K562 (cell line): ENCODE data around the gene ITPR3. TPM values are rescaled to one million over a fixed set of nuclear protein-coding genes. Genes with fewer than 3 reads are reported as not detected.

Source experiments
- RHOXF2B ChIP-seq: fragments of 250-450 bp; sonication (Bioruptor Pico); conservative IDR thresholded peaks from 2 replicates; pipeline ENCODE4 v1.5.1; 2021
- polyA plus RNA-seq, 8 experiments: library from polyadenylated mRNA; depleted of rRNA in 4 of 8; stranded (reverse) in 5 of 8; unstranded in 3 of 8; fragments of >200 nt; fragmentation: Nextera tagmentation in 2 of 8; fragmentation: Illumina TruSeq in 1 of 8; extraction: Ambion mirVana in 2 of 8; extraction: Trizol in 1 of 8; gene quantifications; 2 replicates each; pipeline versions ENCODE4 v1.2.1 to v1.2.3, GENCODE V29; 2011 to 2014; ENCODE audit warnings: inconsistent platforms in 1 of 8, missing spikeins in 1 of 8
- total RNA-seq, 7 experiments: library from RNA; depleted of rRNA in 6 of 7; stranded (reverse); fragments of >200 nt in 6 of 7; fragmentation: Illumina TruSeq in 2 of 7; extraction: Trizol in 2 of 7; gene quantifications; 2 replicates each; pipeline versions ENCODE4 v1.2.1 to v1.2.3, GENCODE V29; 2011 to 2021; ENCODE audit warnings: low replicate concordance in 1 of 7
- TF ChIP-seq, protein P1 (sequence below): sonication (generic); formaldehyde crosslinking; IDR thresholded peaks from 2 replicates; pipeline ENCODE4 v1.8.0; 2022; ENCODE audit warnings: missing genetic modification reagents, mild to moderate bottlenecking, borderline replicate concordance
- TF ChIP-seq, protein P2 (sequence below): IDR thresholded peaks from 2 replicates; pipeline ENCODE4 v1.6.1; 2012; ENCODE audit warnings: low read depth, low read length, improper control_type of control experiment, borderline replicate concordance
- TF ChIP-seq, protein P3 (sequence below): sonication (generic); formaldehyde crosslinking; IDR thresholded peaks from 2 replicates; pipeline ENCODE4 v1.8.0; 2023; ENCODE audit warnings: missing genetic modification reagents, mild to moderate bottlenecking, borderline replicate concordance

Gene ITPR3
- total and polyA plus RNA-seq, 9 of the 15 experiments (the other 6 are each of a cell fraction or from before 2014, with no cell fraction given), result 0.39 to 35.7 (median 13.2) TPM

DNA sequence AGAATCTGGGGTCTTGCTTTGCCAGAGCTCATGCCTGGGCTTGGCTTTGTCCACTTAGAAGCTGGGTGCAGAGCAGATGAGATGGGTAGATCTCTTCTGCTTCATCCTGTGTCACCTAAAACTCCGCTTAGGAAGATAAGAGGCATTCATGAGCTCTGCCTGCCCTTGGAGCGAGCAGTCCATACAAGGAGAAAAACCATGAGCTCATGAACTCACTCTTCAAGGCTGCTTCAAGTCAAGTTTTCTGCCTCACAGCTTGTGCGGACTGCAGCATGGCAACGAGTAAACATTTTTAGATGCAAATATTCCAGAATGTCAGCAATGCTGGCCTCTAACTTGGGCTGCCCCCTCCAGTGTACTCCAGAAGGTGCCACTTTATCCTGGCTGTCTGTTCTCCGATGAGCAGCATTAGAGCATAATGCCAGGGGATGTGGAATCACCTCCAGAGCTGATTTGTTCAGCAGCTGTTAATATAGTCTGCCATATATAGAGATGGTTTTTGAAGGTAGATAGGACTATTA, 101.0 kb downstream of the ITPR3 start (continued):
- TF ChIP-seq, protein P1, sequence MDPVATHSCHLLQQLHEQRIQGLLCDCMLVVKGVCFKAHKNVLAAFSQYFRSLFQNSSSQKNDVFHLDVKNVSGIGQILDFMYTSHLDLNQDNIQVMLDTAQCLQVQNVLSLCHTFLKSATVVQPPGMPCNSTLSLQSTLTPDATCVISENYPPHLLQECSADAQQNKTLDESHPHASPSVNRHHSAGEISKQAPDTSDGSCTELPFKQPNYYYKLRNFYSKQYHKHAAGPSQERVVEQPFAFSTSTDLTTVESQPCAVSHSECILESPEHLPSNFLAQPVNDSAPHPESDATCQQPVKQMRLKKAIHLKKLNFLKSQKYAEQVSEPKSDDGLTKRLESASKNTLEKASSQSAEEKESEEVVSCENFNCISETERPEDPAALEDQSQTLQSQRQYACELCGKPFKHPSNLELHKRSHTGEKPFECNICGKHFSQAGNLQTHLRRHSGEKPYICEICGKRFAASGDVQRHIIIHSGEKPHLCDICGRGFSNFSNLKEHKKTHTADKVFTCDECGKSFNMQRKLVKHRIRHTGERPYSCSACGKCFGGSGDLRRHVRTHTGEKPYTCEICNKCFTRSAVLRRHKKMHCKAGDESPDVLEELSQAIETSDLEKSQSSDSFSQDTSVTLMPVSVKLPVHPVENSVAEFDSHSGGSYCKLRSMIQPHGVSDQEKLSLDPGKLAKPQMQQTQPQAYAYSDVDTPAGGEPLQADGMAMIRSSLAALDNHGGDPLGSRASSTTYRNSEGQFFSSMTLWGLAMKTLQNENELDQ (CRISPR knock-in tag), result no peak
- TF ChIP-seq, protein P2, sequence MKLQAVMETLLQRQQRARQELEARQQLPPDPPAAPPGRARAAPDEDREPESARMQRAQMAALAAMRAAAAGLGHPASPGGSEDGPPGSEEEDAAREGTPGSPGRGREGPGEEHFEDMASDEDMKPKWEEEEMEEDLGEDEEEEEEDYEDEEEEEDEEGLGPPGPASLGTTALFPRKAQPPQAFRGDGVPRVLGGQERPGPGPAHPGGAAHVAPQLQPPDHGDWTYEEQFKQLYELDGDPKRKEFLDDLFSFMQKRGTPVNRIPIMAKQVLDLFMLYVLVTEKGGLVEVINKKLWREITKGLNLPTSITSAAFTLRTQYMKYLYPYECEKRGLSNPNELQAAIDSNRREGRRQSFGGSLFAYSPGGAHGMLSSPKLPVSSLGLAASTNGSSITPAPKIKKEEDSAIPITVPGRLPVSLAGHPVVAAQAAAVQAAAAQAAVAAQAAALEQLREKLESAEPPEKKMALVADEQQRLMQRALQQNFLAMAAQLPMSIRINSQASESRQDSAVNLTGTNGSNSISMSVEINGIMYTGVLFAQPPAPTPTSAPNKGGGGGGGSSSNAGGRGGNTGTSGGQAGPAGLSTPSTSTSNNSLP, result no peak
- TF ChIP-seq, protein P3, sequence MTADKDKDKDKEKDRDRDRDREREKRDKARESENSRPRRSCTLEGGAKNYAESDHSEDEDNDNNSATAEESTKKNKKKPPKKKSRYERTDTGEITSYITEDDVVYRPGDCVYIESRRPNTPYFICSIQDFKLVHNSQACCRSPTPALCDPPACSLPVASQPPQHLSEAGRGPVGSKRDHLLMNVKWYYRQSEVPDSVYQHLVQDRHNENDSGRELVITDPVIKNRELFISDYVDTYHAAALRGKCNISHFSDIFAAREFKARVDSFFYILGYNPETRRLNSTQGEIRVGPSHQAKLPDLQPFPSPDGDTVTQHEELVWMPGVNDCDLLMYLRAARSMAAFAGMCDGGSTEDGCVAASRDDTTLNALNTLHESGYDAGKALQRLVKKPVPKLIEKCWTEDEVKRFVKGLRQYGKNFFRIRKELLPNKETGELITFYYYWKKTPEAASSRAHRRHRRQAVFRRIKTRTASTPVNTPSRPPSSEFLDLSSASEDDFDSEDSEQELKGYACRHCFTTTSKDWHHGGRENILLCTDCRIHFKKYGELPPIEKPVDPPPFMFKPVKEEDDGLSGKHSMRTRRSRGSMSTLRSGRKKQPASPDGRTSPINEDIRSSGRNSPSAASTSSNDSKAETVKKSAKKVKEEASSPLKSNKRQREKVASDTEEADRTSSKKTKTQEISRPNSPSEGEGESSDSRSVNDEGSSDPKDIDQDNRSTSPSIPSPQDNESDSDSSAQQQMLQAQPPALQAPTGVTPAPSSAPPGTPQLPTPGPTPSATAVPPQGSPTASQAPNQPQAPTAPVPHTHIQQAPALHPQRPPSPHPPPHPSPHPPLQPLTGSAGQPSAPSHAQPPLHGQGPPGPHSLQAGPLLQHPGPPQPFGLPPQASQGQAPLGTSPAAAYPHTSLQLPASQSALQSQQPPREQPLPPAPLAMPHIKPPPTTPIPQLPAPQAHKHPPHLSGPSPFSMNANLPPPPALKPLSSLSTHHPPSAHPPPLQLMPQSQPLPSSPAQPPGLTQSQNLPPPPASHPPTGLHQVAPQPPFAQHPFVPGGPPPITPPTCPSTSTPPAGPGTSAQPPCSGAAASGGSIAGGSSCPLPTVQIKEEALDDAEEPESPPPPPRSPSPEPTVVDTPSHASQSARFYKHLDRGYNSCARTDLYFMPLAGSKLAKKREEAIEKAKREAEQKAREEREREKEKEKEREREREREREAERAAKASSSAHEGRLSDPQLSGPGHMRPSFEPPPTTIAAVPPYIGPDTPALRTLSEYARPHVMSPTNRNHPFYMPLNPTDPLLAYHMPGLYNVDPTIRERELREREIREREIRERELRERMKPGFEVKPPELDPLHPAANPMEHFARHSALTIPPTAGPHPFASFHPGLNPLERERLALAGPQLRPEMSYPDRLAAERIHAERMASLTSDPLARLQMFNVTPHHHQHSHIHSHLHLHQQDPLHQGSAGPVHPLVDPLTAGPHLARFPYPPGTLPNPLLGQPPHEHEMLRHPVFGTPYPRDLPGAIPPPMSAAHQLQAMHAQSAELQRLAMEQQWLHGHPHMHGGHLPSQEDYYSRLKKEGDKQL, result no peak
- no peak for TF ChIP-seq RHOXF2B (CRISPR knock-in tag)
